ENCODE data around the gene INTS1.

DNA sequence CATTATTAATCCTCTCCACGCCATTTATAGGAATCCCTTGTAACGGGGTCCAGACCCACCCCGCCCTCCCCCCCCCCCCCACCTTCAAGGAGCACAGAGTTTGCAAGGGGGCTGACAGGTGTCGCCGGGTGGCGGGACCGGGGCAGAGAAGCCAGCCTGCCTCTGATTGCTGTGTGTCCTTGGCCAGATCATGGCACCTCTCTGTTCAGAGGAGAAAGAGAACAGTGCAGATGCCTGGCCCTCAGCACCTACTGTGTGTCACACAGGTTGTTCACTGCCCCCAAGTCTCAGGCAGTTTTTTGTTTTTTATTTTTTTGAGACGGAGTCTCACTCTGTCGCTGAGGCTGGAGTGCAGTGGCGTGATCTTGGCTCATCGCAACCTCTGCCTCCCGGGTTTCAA is 39.5 kb downstream of the INTS1 start:
- TF ChIP-seq POLR2A (IDR thresholded peaks at IDR 0.05; ENCODE audit: low read depth, low read length) (no peak), POLR2AphosphoS5 (IDR thresholded peaks at IDR 0.05; ENCODE audit: low read depth, low read length) (no peak), PAX5 (IDR thresholded peaks at IDR 0.05; ENCODE audit: insufficient read depth, low read length, severe bottlenecking) (no peak), SPI1 (IDR thresholded peaks at IDR 0.05; ENCODE audit: low read depth, low read length) (no peak), TAF1 (IDR thresholded peaks at IDR 0.05; ENCODE audit: low read depth, low read length) (no peak)
